IPS-20b (cell line): ENCODE data around the gene MEX3D.

Source experiments
- H3K27ac ChIP-seq: one replicate; pipeline ENCODE4 v1.5.1; 2013; ENCODE audit warnings: low read length
- H3K27me3 ChIP-seq: 2 replicates; pipeline ENCODE4 v1.6.1; 2013; ENCODE audit warnings: mild to moderate bottlenecking, low read length, inconsistent platforms; ENCODE audit not compliant: insufficient read depth
- H3K36me3 ChIP-seq: 2 replicates; pipeline ENCODE4 v1.6.1; 2013; ENCODE audit warnings: low read depth, mild to moderate bottlenecking, inconsistent platforms, low read length, moderate library complexity; ENCODE audit not compliant: insufficient read depth
- H3K4me1 ChIP-seq: 2 replicates; pipeline ENCODE4 v1.6.1; 2013; ENCODE audit warnings: mild to moderate bottlenecking, control low read depth, inconsistent platforms, low read length, moderate library complexity; ENCODE audit not compliant: insufficient read depth
- H3K4me3 ChIP-seq: 2 replicates; pipeline ENCODE4 v1.5.1; 2013; ENCODE audit warnings: mild to moderate bottlenecking, low read length, inconsistent platforms
- H3K9ac ChIP-seq: 2 replicates; pipeline ENCODE4 v1.6.1; 2013; ENCODE audit warnings: low read depth, mild to moderate bottlenecking, inconsistent platforms, low read length, moderate library complexity
- H3K9me3 ChIP-seq: 2 replicates; pipeline ENCODE4 v1.6.1; 2013; ENCODE audit warnings: mild to moderate bottlenecking, low read depth, low read length, inconsistent platforms; ENCODE audit not compliant: insufficient read depth

MEX3D gene

GRCh38 chr19:1510807-1511206 is 57.3 kb downstream of the MEX3D start:
- no peaks in the 10 kb centered on the region for H3K4me1 ChIP-seq
- H3K9ac ChIP-seq: no peak overlapping the region
- no peaks in the 10 kb centered on the region for H3K36me3 ChIP-seq
- no peak overlapping the region for H3K27ac ChIP-seq
- no peak overlapping the region for H3K4me3 ChIP-seq
- H3K9me3 ChIP-seq: no peaks in the 10 kb centered on the region
- H3K27me3 ChIP-seq: peaks cover 60% of the 10 kb centered on the region

GRCh38 chr19:1510442-1510806 is 57.7 kb downstream of the MEX3D start:
- Histone ChIP-seq H3K27ac (no peak overlapping the region), H3K9me3 (no peaks in the 10 kb centered on the region), H3K4me3 (no peak overlapping the region), H3K4me1 (no peaks in the 10 kb centered on the region), H3K27me3 (peaks cover 63% of the 10 kb centered on the region), H3K9ac (no peak overlapping the region), H3K36me3 (no peaks in the 10 kb centered on the region)

- Histone ChIP-seq H3K27ac (no peak overlapping the region), H3K9me3 (no peaks in the 10 kb centered on the region), H3K4me1 (no peaks in the 10 kb centered on the region), H3K9ac (no peak overlapping the region), H3K36me3 (no peaks in the 10 kb centered on the region), H3K27me3 (peaks cover 66% of the 10 kb centered on the region), H3K4me3 (no peak overlapping the region)
Measured at GRCh38 chr19:1509602-1510441, 58.3 kb downstream of the MEX3D start.

- Histone ChIP-seq H3K27ac (no peak overlapping the region), H3K27me3 (peaks cover 68% of the 10 kb centered on the region), H3K9me3 (no peaks in the 10 kb centered on the region), H3K36me3 (no peaks in the 10 kb centered on the region), H3K4me1 (no peaks in the 10 kb centered on the region), H3K9ac (no peak overlapping the region), H3K4me3 (peak overlapping the region; percentile 45; the same call in 1 of the 2 replicates)
Measured at GRCh38 chr19:1508507-1508856, 59.6 kb downstream of the MEX3D start.

GRCh38 chr19:1507763-1508506 is 60.2 kb downstream of the MEX3D start:
- H3K9ac ChIP-seq: peak overlapping the region; percentile 69; the same call in 1 of the 2 replicates
- no peaks in the 10 kb centered on the region for H3K4me1 ChIP-seq
- H3K36me3 ChIP-seq: no peaks in the 10 kb centered on the region
- H3K4me3 ChIP-seq: peak overlapping the region; percentile 77
- no peak overlapping the region for H3K27ac ChIP-seq
- H3K27me3 ChIP-seq: peaks cover 71% of the 10 kb centered on the region
- H3K9me3 ChIP-seq: no peaks in the 10 kb centered on the region

- no peaks in the 10 kb centered on the region for H3K9me3 ChIP-seq
- no peaks in the 10 kb centered on the region for H3K36me3 ChIP-seq
- no peak overlapping the region for H3K9ac ChIP-seq
- H3K4me1 ChIP-seq: no peaks in the 10 kb centered on the region
- no peak overlapping the region for H3K27ac ChIP-seq
- peak overlapping the region; percentile 77 for H3K4me3 ChIP-seq
- H3K27me3 ChIP-seq: peaks cover 72% of the 10 kb centered on the region
Measured at GRCh38 chr19:1507192-1507660, 60.9 kb downstream of the MEX3D start.

- Histone ChIP-seq H3K4me1 (no peaks in the 10 kb centered on the region), H3K9me3 (no peaks in the 10 kb centered on the region), H3K36me3 (no peaks in the 10 kb centered on the region), H3K27ac (no peak overlapping the region), H3K4me3 (no peak overlapping the region), H3K27me3 (peaks cover 63% of the 10 kb centered on the region), H3K9ac (no peak overlapping the region)
Measured at GRCh38 chr19:1505991-1506881, 61.9 kb downstream of the MEX3D start.

GRCh38 chr19:1505012-1505411 is 63.1 kb downstream of the MEX3D start:
- H3K9ac ChIP-seq: no peak overlapping the region
- H3K36me3 ChIP-seq: no peaks in the 10 kb centered on the region
- no peaks in the 10 kb centered on the region for H3K4me1 ChIP-seq
- H3K9me3 ChIP-seq: peaks cover 2% of the 10 kb centered on the region; the same call in 1 of the 2 replicates
- no peak overlapping the region for H3K4me3 ChIP-seq
- H3K27me3 ChIP-seq: peaks cover 51% of the 10 kb centered on the region
- no peak overlapping the region for H3K27ac ChIP-seq
